Sigmoid colon (tissue), 4 donors: ENCODE measurements around the gene CNN2.

Experiments
- POLR2AphosphoS5 ChIP-seq, 4 donors: sonication (generic); formaldehyde crosslinking; IDR thresholded peaks; one replicate each; pipeline ENCODE4 v1.6.1; 2017; ENCODE audit warnings: antibody characterized with exemption in 4 of 4
- TF ChIP-seq, protein P1 (sequence below), 4 experiments: fragments of 450-650 bp in 3 of 4; fragments of 200-600 bp in 1 of 4; IDR thresholded peaks; one replicate each; pipeline ENCODE4 v1.5.1; 2016 to 2019; ENCODE audit warnings: antibody characterized with exemption in 4 of 4, mild to moderate bottlenecking in 3 of 4, moderate library complexity in 2 of 4

DNA sequence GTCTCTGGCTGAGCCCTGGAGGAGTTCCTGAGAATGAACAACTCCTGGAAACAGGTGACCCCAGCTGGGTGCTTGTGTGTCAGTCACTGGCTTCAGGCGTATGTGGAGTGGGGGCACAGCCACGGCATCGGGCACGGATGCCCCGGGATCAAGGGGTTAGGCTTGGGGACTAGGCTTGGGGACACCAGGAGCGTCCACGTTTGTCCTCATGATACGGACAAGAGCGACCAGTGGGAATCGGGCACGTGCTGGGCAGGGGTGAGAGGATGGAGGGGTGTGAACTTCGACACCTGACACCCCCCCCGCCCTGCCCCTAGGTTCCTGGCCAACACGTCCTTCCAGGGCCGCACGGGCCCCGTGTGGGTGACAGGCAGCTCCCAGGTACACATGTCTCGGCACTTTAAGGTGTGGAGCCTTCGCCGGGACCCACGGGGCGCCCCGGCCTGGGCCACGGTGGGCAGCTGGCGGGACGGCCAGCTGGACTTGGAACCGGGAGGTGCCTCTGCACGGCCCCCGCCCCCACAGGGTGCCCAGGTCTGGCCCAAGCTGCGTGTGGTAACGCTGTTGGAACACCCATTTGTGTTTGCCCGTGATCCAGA lies 22.1 kb upstream of the CNN2 start:
- TF ChIP-seq, protein P1, sequence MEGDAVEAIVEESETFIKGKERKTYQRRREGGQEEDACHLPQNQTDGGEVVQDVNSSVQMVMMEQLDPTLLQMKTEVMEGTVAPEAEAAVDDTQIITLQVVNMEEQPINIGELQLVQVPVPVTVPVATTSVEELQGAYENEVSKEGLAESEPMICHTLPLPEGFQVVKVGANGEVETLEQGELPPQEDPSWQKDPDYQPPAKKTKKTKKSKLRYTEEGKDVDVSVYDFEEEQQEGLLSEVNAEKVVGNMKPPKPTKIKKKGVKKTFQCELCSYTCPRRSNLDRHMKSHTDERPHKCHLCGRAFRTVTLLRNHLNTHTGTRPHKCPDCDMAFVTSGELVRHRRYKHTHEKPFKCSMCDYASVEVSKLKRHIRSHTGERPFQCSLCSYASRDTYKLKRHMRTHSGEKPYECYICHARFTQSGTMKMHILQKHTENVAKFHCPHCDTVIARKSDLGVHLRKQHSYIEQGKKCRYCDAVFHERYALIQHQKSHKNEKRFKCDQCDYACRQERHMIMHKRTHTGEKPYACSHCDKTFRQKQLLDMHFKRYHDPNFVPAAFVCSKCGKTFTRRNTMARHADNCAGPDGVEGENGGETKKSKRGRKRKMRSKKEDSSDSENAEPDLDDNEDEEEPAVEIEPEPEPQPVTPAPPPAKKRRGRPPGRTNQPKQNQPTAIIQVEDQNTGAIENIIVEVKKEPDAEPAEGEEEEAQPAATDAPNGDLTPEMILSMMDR (IDR thresholded peaks at IDR 0.05), result no peak
- no peak for TF ChIP-seq POLR2AphosphoS5 (IDR thresholded peaks at IDR 0.05)
